Gastroesophageal sphincter (tissue), 3 donors: ENCODE data around the gene CRP.

Experiments
- EP300 ChIP-seq: sonication (generic); formaldehyde crosslinking; IDR thresholded peaks from one replicate; pipeline ENCODE4 v1.6.1; 2017; ENCODE audit warnings: antibody characterized with exemption, mild to moderate bottlenecking
- TF ChIP-seq, protein P1 (sequence below), 4 experiments: fragments of 200-600 bp in 2 of 4; fragments of 450-650 bp in 2 of 4; sonication (generic) in 1 of 4; IDR thresholded peaks; one replicate each; pipeline ENCODE4 v1.5.1; 2017 to 2019; ENCODE audit warnings: antibody characterized with exemption in 4 of 4, mild to moderate bottlenecking in 2 of 4, moderate library complexity in 2 of 4

DNA sequence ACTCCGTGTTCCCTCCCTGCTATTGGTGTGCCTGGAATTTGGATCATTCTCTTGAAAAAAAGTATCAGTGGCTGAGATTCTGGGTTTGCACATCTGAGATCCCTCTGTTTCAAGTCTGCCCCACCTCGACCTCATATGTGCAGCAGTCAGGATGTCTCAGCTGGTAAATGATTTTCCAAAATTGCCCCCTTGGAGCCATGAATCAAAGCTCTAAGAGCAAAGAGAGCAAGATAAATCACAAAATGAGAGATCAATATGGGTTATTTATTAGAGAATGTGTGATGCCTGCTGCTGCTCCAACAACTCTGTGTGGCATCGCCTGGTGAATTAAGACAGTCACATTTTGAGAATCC is 8.5 kb downstream of the CRP start:
- TF ChIP-seq, protein P1, sequence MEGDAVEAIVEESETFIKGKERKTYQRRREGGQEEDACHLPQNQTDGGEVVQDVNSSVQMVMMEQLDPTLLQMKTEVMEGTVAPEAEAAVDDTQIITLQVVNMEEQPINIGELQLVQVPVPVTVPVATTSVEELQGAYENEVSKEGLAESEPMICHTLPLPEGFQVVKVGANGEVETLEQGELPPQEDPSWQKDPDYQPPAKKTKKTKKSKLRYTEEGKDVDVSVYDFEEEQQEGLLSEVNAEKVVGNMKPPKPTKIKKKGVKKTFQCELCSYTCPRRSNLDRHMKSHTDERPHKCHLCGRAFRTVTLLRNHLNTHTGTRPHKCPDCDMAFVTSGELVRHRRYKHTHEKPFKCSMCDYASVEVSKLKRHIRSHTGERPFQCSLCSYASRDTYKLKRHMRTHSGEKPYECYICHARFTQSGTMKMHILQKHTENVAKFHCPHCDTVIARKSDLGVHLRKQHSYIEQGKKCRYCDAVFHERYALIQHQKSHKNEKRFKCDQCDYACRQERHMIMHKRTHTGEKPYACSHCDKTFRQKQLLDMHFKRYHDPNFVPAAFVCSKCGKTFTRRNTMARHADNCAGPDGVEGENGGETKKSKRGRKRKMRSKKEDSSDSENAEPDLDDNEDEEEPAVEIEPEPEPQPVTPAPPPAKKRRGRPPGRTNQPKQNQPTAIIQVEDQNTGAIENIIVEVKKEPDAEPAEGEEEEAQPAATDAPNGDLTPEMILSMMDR (IDR thresholded peaks at IDR 0.05): no peak
- TF ChIP-seq EP300: no peak
